Uterus (tissue), 4 donors: ENCODE measurements around the gene BSN. TPM values are rescaled to one million over a fixed set of nuclear protein-coding genes. Genes with fewer than 3 reads are reported as not detected.

ENCODE experiments used
- DNase-seq, 2 donors: peaks; one replicate each; pipeline ENCODE4 v3.0.0-alpha.2; 2019 to 2020
- H3K27ac ChIP-seq, 2 donors: fragments of 200-600 bp; sonication (generic); 1 replicate in 1 of 2; 2 replicates in 1 of 2; pipeline ENCODE4 v1.5.1; 2016 to 2018
- H3K27me3 ChIP-seq, 2 donors: fragments of 200-600 bp; sonication (generic); one replicate each; pipeline ENCODE4 v1.5.1; 2018 to 2019; ENCODE audit warnings: control low read depth in 1 of 2
- H3K36me3 ChIP-seq, 2 donors: fragments of 200-600 bp; sonication (generic); one replicate each; pipeline ENCODE4 v1.5.1; 2019; ENCODE audit warnings: control low read depth in 1 of 2
- H3K4me1 ChIP-seq, 2 donors: fragments of 200-600 bp; sonication (generic); one replicate each; pipeline ENCODE4 v1.5.1; 2018 to 2019; ENCODE audit warnings: control low read depth in 1 of 2
- H3K4me3 ChIP-seq, 2 donors: fragments of 200-600 bp; sonication (generic); 1 replicate in 1 of 2; 2 replicates in 1 of 2; pipeline ENCODE4 v1.5.1; 2018 to 2019; ENCODE audit warnings: mild to moderate bottlenecking in 1 of 2
- H3K9me3 ChIP-seq, 2 donors: fragments of 200-600 bp; sonication (generic); one replicate each; pipeline ENCODE4 v1.5.1; 2019; ENCODE audit warnings: control low read depth in 1 of 2
- POLR2A ChIP-seq, 2 donors: fragments of 450-650 bp; IDR thresholded peaks; one replicate each; pipeline ENCODE4 v1.6.1; 2016; ENCODE audit warnings: antibody characterized with exemption in 2 of 2, mild to moderate bottlenecking in 1 of 2, moderate library complexity in 1 of 2
- intact Hi-C: fragments of 100-400 bp; cut with DNase I; formaldehyde crosslinking; loops from one replicate; pipeline ENCODE4 v1.15.1; 2023; ENCODE audit warnings: low total_unique reads
- total RNA-seq, 4 donors: library from RNA; depleted of rRNA in 3 of 4; stranded (reverse); fragments of >200 nt in 3 of 4; gene quantifications; one replicate each; pipeline versions ENCODE4 v1.1.0 to v1.2.4, GENCODE V29; 2014 to 2023
- TF ChIP-seq, protein P1 (sequence below), 4 experiments: fragments of 200-600 bp in 2 of 4; fragments of 450-650 bp in 2 of 4; sonication (generic) in 2 of 4; IDR thresholded peaks; one replicate each; pipeline ENCODE4 v1.5.1; 2016 to 2019; ENCODE audit warnings: antibody characterized with exemption in 4 of 4, mild to moderate bottlenecking in 2 of 4, moderate library complexity in 1 of 4
- donor health status: DM: yes; HTN: yes; CAD: no.

BSN gene
- total RNA-seq, 4 donors from 2014 or later, result 0.29 to 0.95 (median 0.60) TPM

GRCh38 chr3:49620728-49621127 lies 66.5 kb downstream of the BSN start:
- no peak for DNase-seq
- no peaks in the 10 kb centered on the region for H3K36me3 ChIP-seq
- H3K4me1 ChIP-seq, result no peaks in the 10 kb centered on the region
- H3K27me3 ChIP-seq, result no peaks in the 10 kb centered on the region
- intact Hi-C loops, result no loop called here
- no peaks in the 10 kb centered on the region for H3K9me3 ChIP-seq
- no peak for TF ChIP-seq POLR2A (IDR thresholded peaks at IDR 0.05)
- TF ChIP-seq, protein P1, sequence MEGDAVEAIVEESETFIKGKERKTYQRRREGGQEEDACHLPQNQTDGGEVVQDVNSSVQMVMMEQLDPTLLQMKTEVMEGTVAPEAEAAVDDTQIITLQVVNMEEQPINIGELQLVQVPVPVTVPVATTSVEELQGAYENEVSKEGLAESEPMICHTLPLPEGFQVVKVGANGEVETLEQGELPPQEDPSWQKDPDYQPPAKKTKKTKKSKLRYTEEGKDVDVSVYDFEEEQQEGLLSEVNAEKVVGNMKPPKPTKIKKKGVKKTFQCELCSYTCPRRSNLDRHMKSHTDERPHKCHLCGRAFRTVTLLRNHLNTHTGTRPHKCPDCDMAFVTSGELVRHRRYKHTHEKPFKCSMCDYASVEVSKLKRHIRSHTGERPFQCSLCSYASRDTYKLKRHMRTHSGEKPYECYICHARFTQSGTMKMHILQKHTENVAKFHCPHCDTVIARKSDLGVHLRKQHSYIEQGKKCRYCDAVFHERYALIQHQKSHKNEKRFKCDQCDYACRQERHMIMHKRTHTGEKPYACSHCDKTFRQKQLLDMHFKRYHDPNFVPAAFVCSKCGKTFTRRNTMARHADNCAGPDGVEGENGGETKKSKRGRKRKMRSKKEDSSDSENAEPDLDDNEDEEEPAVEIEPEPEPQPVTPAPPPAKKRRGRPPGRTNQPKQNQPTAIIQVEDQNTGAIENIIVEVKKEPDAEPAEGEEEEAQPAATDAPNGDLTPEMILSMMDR (IDR thresholded peaks at IDR 0.05), result no peak
- H3K4me3 ChIP-seq, result no peak overlapping the region
- no peak overlapping the region for H3K27ac ChIP-seq

- H3K4me1 ChIP-seq, result no peaks in the 10 kb centered on the region
- no peak for DNase-seq
- H3K27me3 ChIP-seq, result no peaks in the 10 kb centered on the region
- TF ChIP-seq POLR2A (IDR thresholded peaks at IDR 0.05), result no peak
- TF ChIP-seq, protein P1 (IDR thresholded peaks at IDR 0.05), result no peak
- no peaks in the 10 kb centered on the region for H3K9me3 ChIP-seq
- H3K36me3 ChIP-seq, result no peaks in the 10 kb centered on the region
- H3K27ac ChIP-seq, result no peak overlapping the region
- intact Hi-C loops, result no loop called here
- H3K4me3 ChIP-seq, result no peak overlapping the region
Measured at GRCh38 chr3:49623071-49623470, 68.8 kb downstream of the BSN start.

DNA sequence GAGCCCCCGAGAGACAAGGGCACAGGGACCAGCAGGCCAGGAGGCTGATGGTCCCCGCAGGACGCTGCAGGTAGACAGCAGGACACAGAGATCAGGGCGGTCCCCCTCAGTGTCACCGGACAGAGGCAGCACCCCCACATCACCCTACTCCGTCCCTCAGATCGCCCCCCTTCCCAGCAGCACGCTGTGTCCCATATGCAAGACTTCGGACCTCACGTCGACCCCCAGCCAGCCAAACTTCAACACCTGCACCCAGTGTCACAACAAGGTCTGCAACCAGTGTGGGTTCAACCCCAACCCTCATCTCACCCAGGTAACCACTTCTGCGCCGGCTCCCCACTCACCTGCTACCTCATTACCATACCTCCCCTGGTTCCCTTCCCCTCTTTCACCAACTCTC lies 70.8 kb downstream of the BSN start:
- intact Hi-C loops, result no loop called here
- TF ChIP-seq POLR2A (IDR thresholded peaks at IDR 0.05), result no peak
- TF ChIP-seq, protein P1 (IDR thresholded peaks at IDR 0.05), result no peak
- Histone ChIP-seq H3K27ac (no peak overlapping the region), H3K4me1 (no peaks in the 10 kb centered on the region), H3K27me3 (no peaks in the 10 kb centered on the region), H3K4me3 (no peak overlapping the region), H3K36me3 (no peaks in the 10 kb centered on the region), H3K9me3 (no peaks in the 10 kb centered on the region)
- DNase-seq, result no peak

DNA sequence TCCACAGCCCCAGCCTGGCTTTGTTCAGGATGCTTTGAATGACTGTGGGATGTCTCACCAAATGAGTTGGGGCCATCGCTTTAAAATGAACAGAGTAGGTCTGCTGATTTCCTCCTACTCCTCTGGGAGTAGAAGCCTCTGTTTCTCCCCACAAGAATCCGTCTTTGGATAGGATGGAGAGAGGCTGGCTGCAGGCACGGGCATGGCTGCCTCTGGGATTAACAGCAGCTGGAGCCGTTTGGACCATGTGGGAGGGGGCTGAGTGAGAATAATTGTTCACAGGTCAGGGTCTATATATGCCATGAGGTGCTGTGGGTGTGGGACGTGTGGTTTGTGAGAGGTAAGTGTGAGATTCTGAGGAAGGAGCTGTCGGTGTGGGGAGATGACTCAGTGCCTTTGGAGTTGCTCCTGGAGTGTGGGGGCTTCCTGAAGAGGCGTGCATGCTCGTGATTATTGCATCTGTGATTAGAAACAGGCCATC lies 71.9 kb downstream of the BSN start:
- no peak overlapping the region for H3K4me3 ChIP-seq
- no peaks in the 10 kb centered on the region for H3K36me3 ChIP-seq
- no peaks in the 10 kb centered on the region for H3K27me3 ChIP-seq
- no peaks in the 10 kb centered on the region for H3K9me3 ChIP-seq
- DNase-seq, result no peak
- TF ChIP-seq POLR2A (IDR thresholded peaks at IDR 0.05), result no peak
- TF ChIP-seq, protein P1 (IDR thresholded peaks at IDR 0.05), result no peak
- H3K4me1 ChIP-seq, result no peaks in the 10 kb centered on the region
- no peak overlapping the region for H3K27ac ChIP-seq
- intact Hi-C loops, result no loop called here

DNA sequence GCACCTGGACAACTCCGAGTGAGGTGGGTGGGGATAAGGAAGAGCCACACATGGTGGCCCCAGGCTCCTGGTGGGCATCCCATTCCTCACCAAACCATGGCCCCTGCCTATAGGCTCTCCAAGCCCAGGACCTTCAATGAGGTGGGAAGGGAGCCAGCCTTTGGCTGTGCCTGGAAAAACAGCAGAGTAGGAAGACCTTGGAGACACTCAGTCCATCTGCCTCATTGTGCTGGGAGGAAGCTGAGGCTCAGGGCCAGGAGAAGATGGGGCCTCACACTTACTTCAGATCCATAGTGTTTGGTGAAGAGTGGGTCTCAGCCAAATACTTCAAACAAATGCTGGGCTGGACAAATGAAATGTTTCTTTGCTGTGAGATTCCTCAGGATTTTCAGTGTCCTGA lies 72.5 kb downstream of the BSN start:
- DNase-seq, result no peak
- H3K27me3 ChIP-seq, result no peaks in the 10 kb centered on the region

More for the DNA sequence above, 72.5 kb downstream of the BSN start:
- no peak for TF ChIP-seq POLR2A (IDR thresholded peaks at IDR 0.05)
- TF ChIP-seq, protein P1 (IDR thresholded peaks at IDR 0.05), result no peak
- Histone ChIP-seq H3K4me1 (no peaks in the 10 kb centered on the region), H3K4me3 (no peak overlapping the region), H3K36me3 (no peaks in the 10 kb centered on the region), H3K9me3 (no peaks in the 10 kb centered on the region), H3K27ac (no peak overlapping the region)
- intact Hi-C loops, result no loop called here
